B cell (primary cell): ENCODE data around the gene PDLIM5. TPM values are rescaled to one million over a fixed set of nuclear protein-coding genes. Genes with fewer than 3 reads are reported as not detected.

Experiments
- ATAC-seq: fragments of 200-7000 bp; cut with Tn5 transposase; one replicate; pipeline ENCODE4 v1.10.0; 2021; ENCODE audit warnings: low read depth, mild to moderate bottlenecking, moderate number of reproducible peaks, moderate library complexity
- CTCF ChIA-PET: fragments of 350-600 bp; sonication (Branson Sonifier 250); formaldehyde crosslinking; loops from one replicate; lab custom pipeline; 2021; ENCODE audit warnings: antibody characterized with exemption, inconsistent platforms; lab: Charles Lee
- POLR2A ChIA-PET: fragments of 350-600 bp; sonication (Branson Sonifier 250); formaldehyde crosslinking; loops from one replicate; lab custom pipeline; 2021; ENCODE audit warnings: antibody characterized with exemption; lab: Charles Lee
- DNase-seq: peaks from one replicate; pipeline ENCODE4 v3.0.0; 2013
- H2AFZ ChIP-seq: 2 replicates; pipeline ENCODE4 v1.6.1; 2012; ENCODE audit warnings: mild to moderate bottlenecking, low read depth, low read length; ENCODE audit not compliant: insufficient read depth, poor library complexity, severe bottlenecking
- H3K27ac ChIP-seq, 2 donors: 1 replicate in 1 of 2; 2 replicates in 1 of 2; pipeline ENCODE4 v1.5.1; 2012 to 2013; ENCODE audit warnings: low read length in 2 of 2, mild to moderate bottlenecking in 2 of 2, moderate library complexity in 1 of 2
- H3K27me3 ChIP-seq, 4 experiments: fragments of 200-600 bp in 1 of 4; sonication (generic) in 1 of 4; replicated peaks in 1 of 4; 1 replicate in 2 of 4; 2 replicates in 2 of 4; pipeline versions ENCODE4 v1.6.1 to v1.7.0; 2013 to 2016; ENCODE audit warnings: low read length in 3 of 4, mild to moderate bottlenecking in 2 of 4, mixed read lengths in 1 of 4, moderate library complexity in 1 of 4; ENCODE audit not compliant: insufficient read depth in 4 of 4, control insufficient read depth in 3 of 4; ENCODE audit errors: control extremely low read depth in 1 of 4
- H3K36me3 ChIP-seq, 2 experiments: replicated peaks in 1 of 2; 1 replicate in 1 of 2; 2 replicates in 1 of 2; pipeline versions ENCODE4 v1.6.1 to v1.7.1; 2013; ENCODE audit warnings: low read length in 1 of 2; ENCODE audit not compliant: insufficient read depth in 2 of 2, control insufficient read depth in 1 of 2; ENCODE audit errors: control extremely low read depth in 1 of 2, extremely low read depth in 1 of 2
- H3K4me1 ChIP-seq, 2 donors: fragments of 200-600 bp in 1 of 2; sonication (generic) in 1 of 2; 1 replicate in 1 of 2; 2 replicates in 1 of 2; pipeline versions ENCODE4 v1.5.1 to v1.6.1; 2013 to 2017; ENCODE audit warnings: low read length in 2 of 2; ENCODE audit not compliant: control insufficient read depth in 2 of 2, insufficient read depth in 2 of 2
- H3K4me2 ChIP-seq: replicated peaks from 2 replicates; pipeline ENCODE3; 2012; ENCODE audit warnings: mild to moderate bottlenecking, low read depth, low read length; ENCODE audit not compliant: poor library complexity, severe bottlenecking
- H3K4me3 ChIP-seq, 5 experiments: fragments of 200-600 bp in 1 of 5; sonication (generic) in 1 of 5; 1 replicate in 3 of 5; 2 replicates in 2 of 5; pipeline versions ENCODE4 v1.5.1 to v1.7.0; 2011 to 2016; ENCODE audit warnings: low read length in 4 of 5, mild to moderate bottlenecking in 4 of 5, low read depth in 2 of 5, control low read depth in 1 of 5, moderate library complexity in 1 of 5; ENCODE audit not compliant: insufficient read depth in 1 of 5; ENCODE audit errors: control extremely low read depth in 1 of 5, extremely low read depth in 1 of 5
- H3K79me2 ChIP-seq: fragments of 200-600 bp; sonication (generic); one replicate; pipeline ENCODE4 v1.6.0; 2016; ENCODE audit warnings: low read length; ENCODE audit not compliant: control insufficient read depth, insufficient read depth
- H3K9ac ChIP-seq: fragments of 200-600 bp; sonication (generic); 2 replicates; pipeline ENCODE4 v1.6.1; 2017; ENCODE audit warnings: mild to moderate bottlenecking, low read length, moderate library complexity
- H3K9me3 ChIP-seq, 3 donors: one replicate each; pipeline versions ENCODE4 v1.6.1 to v1.7.1; 2013; ENCODE audit warnings: low read length in 2 of 3; ENCODE audit not compliant: control insufficient read depth in 2 of 3, insufficient read depth in 1 of 3; ENCODE audit errors: control extremely low read depth in 1 of 3
- H4K20me1 ChIP-seq: 2 replicates; pipeline ENCODE4 v1.6.0; 2012; ENCODE audit warnings: mild to moderate bottlenecking, low read length; ENCODE audit not compliant: insufficient read depth, control insufficient read depth, poor library complexity, severe bottlenecking
- H3K27ac Mint-ChIP-seq: one replicate; pipeline ENCODE4 v1.8.0; 2021; ENCODE audit warnings: mixed read lengths
- H3K27me3 Mint-ChIP-seq: one replicate; pipeline ENCODE4 v1.8.0; 2021; ENCODE audit warnings: mixed read lengths
- H3K4me1 Mint-ChIP-seq: one replicate; pipeline ENCODE4 v1.8.0; 2021; ENCODE audit warnings: mixed read lengths
- H3K4me3 Mint-ChIP-seq: one replicate; pipeline ENCODE4 v1.8.0; 2021; ENCODE audit warnings: mixed read lengths
- H3K9me3 Mint-ChIP-seq: one replicate; pipeline ENCODE4 v1.8.0; 2022; ENCODE audit warnings: mixed read lengths; ENCODE audit not compliant: insufficient read depth
- CTCF ChIP-seq: fragments of 200-600 bp; IDR thresholded peaks from one replicate; pipeline ENCODE4 v1.8.0; 2022; ENCODE audit warnings: antibody characterized with exemption, mild to moderate bottlenecking
- EZH2 ChIP-seq: IDR thresholded peaks from 2 replicates; pipeline ENCODE4 v1.6.1; 2012; ENCODE audit warnings: borderline replicate concordance, low read depth, mild to moderate bottlenecking, moderate library complexity, low read length; ENCODE audit not compliant: insufficient read depth, poor library complexity, severe bottlenecking
- WGBS: methylation state at CpG from one replicate; pipeline ENCODE4 v1.1.5; 2013; ENCODE audit warnings: missing lambda C conversion rate; ENCODE audit not compliant: insufficient coverage; 5-methylcytosine and 5-hydroxymethylcytosine counted together
- intact Hi-C: fragments of 100-400 bp; cut with micrococcal nuclease; formaldehyde crosslinking; loops from one replicate; pipeline ENCODE4 v1.10.0; 2022
- polyA plus RNA-seq: library from polyadenylated mRNA; depleted of rRNA; stranded (reverse); fragments of >200 nt; gene quantifications from 2 replicates; pipeline ENCODE4 v1.2.3, GENCODE V29; 2012
- total RNA-seq, 2 donors: library from RNA; stranded (reverse); fragments of 120-200 nt in 1 of 2; gene quantifications; 1 replicate in 1 of 2; 2 replicates in 1 of 2; pipeline versions ENCODE4 v1.2.3 to v1.2.4, GENCODE V29; 2013 to 2022

PDLIM5 gene
- total and polyA plus RNA-seq, 2 donors (not counting 1 experiment from before 2014, with no cell fraction given), result 24.0 to 30.2 TPM

- H3K9ac ChIP-seq, result no peak overlapping the region
- WGBS, result no CpG with 5 or more reads among the region's 4 CpGs
- ChIA-PET CTCF (no interaction called here), POLR2A (no interaction called here)
- no peaks in the 10 kb centered on the region for H4K20me1 ChIP-seq
- no peak overlapping the region for H3K4me2 ChIP-seq
- no peaks in the 10 kb centered on the region for H3K36me3 ChIP-seq
- DNase-seq (no peak), ATAC-seq (no peak)
- intact Hi-C loops, result no loop called here
- no peak overlapping the region for H2AFZ ChIP-seq
- H3K4me3 Mint-ChIP-seq, result no peak overlapping the region
- no peaks in the 10 kb centered on the region for H3K27me3 Mint-ChIP-seq
- peaks cover 21% of the 10 kb centered on the region for H3K4me1 Mint-ChIP-seq
- H3K4me3 ChIP-seq, result no peak overlapping the region
- no peak overlapping the region for H3K27ac Mint-ChIP-seq
- H3K9me3 Mint-ChIP-seq, result peaks cover 3% of the 10 kb centered on the region
- H3K27me3 ChIP-seq, result no peaks in the 10 kb centered on the region
- TF ChIP-seq CTCF (no peak), EZH2 (no peak)
- no peaks in the 10 kb centered on the region for H3K9me3 ChIP-seq
- H3K79me2 ChIP-seq, result no peaks in the 10 kb centered on the region
- H3K27ac ChIP-seq, result no peak overlapping the region
- H3K4me1 ChIP-seq, result peaks cover 15 to 18% of the 10 kb centered on the region in 2 donors
These were observed 63.6 kb downstream of the PDLIM5 start for GRCh38 chr4:94515365-94515764.

GRCh38 chr4:94516067-94516466, 64.3 kb downstream of the PDLIM5 start:
- no peak overlapping the region for H2AFZ ChIP-seq
- H3K79me2 ChIP-seq, result no peaks in the 10 kb centered on the region
- no peak for DNase-seq
- peaks cover 15 to 21% of the 10 kb centered on the region in 2 donors for H3K4me1 ChIP-seq
- no peaks in the 10 kb centered on the region for H3K27me3 Mint-ChIP-seq
- ATAC-seq, result no peak
- H3K9me3 Mint-ChIP-seq, result peaks cover 3% of the 10 kb centered on the region
- H3K9me3 ChIP-seq, result no peaks in the 10 kb centered on the region
- no peaks in the 10 kb centered on the region for H3K27me3 ChIP-seq
- H3K27ac Mint-ChIP-seq, result no peak overlapping the region
- no peaks in the 10 kb centered on the region for H4K20me1 ChIP-seq
- no CpG with 5 or more reads among the region's 3 CpGs for WGBS
- no peak overlapping the region for H3K27ac ChIP-seq
- H3K4me3 Mint-ChIP-seq, result no peak overlapping the region
- H3K36me3 ChIP-seq, result no peaks in the 10 kb centered on the region
- TF ChIP-seq EZH2, result no peak
- TF ChIP-seq CTCF, result no peak
- H3K4me2 ChIP-seq, result no peak overlapping the region
- intact Hi-C loops, result no loop called here
- peaks cover 27% of the 10 kb centered on the region for H3K4me1 Mint-ChIP-seq
- CTCF ChIA-PET, result no interaction called here
- H3K9ac ChIP-seq, result no peak overlapping the region
- POLR2A ChIA-PET, result no interaction called here
- H3K4me3 ChIP-seq, result no peak overlapping the region
